GM21381 (cell line): ENCODE data around the gene CBX5.
"Not testable (repeated sequence)": the region's sequence is repeated elsewhere in the genome, so short reads cannot be mapped to it uniquely, and the experiment has no call there.

ENCODE experiments used
- ATAC-seq: cut with Tn5 transposase; IDR thresholded peaks from one replicate; pipeline ENCODE4 v1.9.1; 2021; ENCODE audit warnings: mild to moderate bottlenecking, moderate library complexity; ENCODE audit not compliant: unreplicated experiment

CBX5 gene

DNA sequence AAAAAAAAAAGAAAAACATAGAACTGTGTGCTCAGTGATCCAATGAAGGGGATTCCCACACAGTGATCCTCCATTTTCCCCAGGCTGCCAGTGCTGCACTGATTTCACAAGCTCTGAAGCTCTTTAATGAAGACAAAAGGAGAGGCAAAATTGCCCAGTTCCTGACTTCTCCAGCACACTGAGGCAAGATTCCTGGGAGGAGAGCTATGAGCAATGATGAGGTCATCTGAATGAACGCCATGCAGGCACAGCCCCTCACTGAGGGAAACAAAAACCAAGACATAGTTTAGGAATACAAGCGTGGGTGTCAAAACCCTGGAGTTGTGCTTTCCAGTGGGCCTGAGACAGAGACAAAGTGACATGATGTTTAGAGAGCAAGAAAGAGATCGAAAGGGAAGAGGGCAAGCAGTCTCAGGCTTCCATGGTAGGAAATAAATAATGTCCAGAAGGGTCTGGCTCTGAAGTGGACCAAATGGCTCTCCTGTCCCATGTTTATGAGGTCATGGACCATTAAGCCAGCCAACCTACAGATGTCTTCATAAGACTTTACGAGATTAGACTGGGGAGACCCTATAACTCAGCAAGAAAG is 50.2 kb downstream of the CBX5 start:
- no peak for ATAC-seq

DNA sequence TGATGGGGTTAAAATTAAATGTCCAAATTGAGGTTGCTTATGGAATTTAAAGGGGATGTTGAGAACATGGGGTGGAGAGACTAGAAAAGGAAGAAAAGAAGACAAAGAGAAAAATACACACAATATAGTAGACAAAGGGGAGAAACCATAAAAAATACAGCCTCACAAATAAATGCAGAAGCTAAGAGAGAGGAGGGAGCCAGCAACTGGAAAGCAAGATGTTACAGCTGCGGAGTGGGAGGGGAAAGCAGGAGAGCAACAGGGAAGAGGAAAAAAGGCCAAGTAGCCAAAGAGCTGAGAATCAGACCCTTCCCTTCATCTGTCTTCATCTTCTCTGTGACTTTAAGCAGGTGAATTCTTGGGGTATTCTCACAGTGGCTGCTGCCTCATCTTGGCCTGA is 51.5 kb downstream of the CBX5 start:
- ATAC-seq: no peak

- ATAC-seq: not testable (repeated sequence)
These were observed 52.0 kb downstream of the CBX5 start for GRCh38 chr12:54227927-54228326.

DNA sequence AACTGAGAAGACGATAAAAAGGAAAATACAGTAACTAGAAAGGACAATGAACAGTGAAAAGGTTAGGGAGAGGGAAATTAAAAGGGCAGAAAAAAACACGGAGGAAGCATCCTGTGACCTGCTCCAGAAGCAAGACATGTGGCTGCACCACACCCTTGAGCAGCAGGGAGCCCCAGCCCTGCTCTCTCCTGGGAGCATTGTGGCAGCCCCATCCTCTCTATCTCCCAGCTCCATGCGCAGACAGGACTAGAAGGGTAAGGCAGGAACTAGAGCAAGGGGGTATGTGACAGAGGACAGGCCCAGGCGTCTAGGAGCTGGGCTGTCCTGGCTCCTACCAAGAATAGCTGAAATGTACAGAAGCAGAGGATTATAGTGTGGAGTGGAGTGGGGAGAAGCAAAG is 52.5 kb downstream of the CBX5 start:
- ATAC-seq: no peak

DNA sequence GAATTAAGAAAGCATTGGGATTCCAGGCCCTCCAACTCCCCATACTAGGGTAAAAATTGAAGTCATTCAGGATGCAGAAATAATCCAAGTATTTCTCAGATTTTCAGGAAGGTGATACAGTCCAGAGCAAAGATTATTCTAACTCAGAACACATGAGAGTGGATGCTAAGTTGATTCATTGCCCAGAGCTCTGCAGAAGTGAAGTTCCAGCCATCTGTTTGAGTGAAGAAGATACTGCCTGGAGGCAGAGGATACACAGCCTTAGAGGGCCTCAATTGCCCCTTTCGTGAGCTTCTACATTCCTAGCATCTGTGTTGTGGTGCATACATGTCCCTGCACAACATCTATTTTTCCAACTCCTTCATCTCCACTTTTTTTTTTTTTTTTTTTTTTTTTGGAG is 54.3 kb downstream of the CBX5 start:
- no peak for ATAC-seq

- ATAC-seq: no peak
These were observed 57.3 kb downstream of the CBX5 start for GRCh38 chr12:54222609-54223008.

GRCh38 chr12:54221402-54221984 is 58.4 kb downstream of the CBX5 start:
- ATAC-seq: no peak

DNA sequence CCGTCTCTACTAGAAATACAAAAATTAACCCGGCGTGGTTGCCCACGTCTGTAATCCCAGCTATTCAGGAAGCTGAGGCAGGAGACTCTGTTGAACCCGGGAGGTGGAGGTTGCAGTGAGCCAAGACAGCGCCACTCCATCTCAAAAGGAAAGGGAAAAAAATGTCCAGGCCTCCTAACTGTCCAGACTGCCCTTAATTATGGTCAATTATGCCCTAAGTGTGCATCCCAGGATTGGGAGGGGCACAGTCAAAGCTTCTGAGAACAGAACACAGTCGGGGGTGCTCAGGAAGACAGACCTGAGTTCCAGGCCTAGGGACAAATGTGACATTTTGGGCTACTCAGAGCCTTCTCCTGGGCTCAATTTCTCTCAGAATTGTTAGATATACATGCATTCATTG is 59.4 kb downstream of the CBX5 start:
- no peak for ATAC-seq

- no peak for ATAC-seq
These were observed 59.8 kb downstream of the CBX5 start for GRCh38 chr12:54220092-54220557.

- no peak for ATAC-seq
These were observed 62.1 kb downstream of the CBX5 start for GRCh38 chr12:54217774-54218241.

DNA sequence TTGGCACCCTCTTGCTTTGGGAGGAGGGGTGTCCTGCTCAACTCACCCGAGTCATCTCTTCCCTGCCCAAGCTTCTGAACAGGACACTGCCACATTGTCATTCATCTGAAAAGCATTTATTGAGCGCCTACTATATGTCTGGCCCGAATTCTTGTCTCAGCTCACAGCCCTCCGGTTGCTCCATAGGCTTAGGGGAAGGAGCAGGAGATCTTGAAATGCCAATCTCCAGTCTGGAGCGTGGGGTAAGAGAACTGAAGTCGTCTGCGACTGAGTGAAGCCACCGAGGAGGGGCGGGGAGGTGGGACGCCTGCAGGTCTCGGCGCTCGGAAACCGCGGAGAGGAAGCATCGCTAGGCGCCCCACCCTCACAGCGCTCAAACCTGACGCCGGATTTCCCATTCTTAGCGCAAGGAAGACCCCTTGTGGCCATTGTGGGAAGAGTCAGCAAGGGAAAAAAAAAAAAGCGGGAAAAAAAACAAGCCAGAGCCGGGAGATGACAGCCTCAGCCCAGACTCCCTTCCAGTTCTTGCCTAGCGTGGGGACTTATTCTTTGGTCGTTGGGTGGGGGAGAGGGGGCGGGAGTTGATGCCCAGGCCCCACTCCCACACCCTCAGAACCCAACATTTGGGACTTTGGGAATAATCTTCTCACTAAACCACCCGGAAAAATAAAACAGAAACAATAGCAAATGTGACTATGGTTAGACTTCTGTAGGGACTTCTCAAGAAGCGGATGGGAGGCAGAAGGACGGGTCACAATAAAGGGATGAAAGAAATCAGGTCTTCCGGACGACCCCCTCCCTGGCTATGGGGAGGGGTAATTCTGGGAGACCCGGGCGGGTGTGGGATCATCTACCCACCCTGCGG is 62.9 kb downstream of the CBX5 start:
- ATAC-seq: no peak

- ATAC-seq: no peak
These were observed 63.7 kb downstream of the CBX5 start for GRCh38 chr12:54215989-54216796.

DNA sequence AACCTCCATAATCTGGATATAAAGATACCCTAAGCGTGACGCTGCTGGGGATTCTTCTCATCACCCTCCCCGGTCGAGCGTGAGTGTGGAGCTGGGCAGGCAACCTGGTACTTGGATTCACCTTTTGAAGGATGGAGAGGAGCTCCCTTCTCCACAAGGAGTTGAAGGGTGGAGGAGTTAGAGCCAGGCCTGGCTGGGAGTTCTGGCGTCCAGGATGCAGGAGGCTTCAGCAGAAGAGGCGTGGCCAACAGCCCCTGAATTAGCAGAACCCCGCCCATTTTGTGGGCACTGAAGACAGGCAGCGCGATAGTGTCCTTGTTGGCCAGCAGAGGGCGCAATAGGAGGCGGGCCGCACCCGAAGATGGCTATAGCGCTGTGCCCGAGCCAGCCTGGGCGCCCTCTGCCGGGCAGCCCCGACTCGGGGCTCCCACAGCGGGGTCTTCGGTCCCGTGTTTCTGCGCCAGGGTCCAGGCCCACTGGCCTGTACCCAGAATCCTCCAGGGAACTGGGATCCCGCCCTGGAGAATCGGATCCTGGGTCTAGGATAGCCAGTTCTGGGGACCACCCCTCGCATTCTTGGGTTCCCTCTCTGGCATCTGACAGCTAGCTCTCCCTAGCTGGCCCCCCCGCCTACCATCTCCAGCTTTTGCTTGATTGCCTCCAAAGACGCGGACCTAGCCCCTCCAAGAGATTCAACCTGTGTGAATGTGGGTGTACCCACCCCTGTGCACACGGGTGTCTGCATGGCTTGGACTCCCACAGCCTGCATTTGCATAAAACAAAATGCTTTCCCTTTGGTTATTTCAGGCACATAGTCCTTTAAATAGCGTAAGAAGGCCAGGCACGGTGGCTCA is 65.1 kb downstream of the CBX5 start:
- peak; percentile 77 for ATAC-seq

DNA sequence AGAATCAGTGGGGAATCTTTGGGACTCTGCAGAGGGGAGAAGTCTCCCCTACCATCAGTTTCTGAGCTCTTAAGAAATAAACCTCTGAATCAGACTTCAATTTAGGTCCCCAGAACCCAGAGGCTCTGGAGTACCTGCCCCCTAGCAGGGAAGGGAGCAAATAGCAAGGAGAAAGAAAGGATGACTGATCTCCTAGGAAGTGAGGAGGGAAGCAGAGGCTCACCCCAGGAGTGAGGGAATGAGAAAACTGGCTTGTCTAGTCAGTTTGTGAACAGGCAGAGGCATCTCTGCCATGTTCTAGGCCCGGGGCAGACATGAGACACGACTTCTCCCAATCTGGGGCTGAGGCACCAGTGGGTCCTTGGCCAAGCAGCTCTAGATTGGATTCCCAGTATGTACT is 66.8 kb downstream of the CBX5 start:
- no peak for ATAC-seq

GRCh38 chr12:54211920-54212319 is 68.0 kb downstream of the CBX5 start:
- ATAC-seq: no peak

- ATAC-seq: no peak
These were observed 69.5 kb downstream of the CBX5 start for GRCh38 chr12:54210400-54210790.

- ATAC-seq: no peak
These were observed 71.3 kb downstream of the CBX5 start for GRCh38 chr12:54208591-54208990.

DNA sequence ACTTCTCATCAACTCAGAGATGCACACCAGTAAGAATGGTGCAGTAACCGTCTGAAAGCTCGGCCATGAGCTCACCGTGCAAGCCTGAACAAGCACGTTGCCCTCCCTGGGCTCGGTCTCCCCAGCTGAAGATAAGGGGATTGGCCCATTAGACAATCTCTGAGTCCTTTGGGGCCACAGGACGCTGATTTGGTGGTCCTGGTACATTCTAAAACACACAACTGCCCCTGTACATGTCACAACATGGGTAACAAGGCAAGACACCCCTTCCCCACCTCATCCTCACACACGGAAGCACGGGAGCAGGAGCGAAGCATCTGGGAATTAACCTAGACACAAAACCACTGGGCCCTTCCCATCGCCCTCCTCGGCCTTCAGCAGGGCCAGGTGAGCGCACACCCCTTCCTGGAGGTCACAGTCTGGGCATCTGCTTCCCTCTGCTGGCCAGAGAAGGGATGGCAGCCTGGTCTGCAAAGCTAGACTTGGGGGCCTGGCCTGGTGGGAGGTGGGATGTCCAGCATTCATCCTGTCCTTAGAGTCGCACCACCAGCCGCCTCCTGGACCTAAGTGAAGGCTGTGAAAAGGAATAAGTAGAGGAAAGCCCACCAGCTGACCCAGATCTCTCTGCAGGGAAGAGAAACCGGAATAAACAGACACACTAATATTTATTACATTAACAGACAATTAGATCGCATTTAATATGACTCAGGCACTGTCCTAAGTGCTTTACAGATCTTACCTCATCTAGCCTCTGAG is 72.2 kb downstream of the CBX5 start:
- no peak for ATAC-seq

GRCh38 chr12:54206791-54207190 is 73.1 kb downstream of the CBX5 start:
- no peak for ATAC-seq
